Psoas muscle (tissue), 8 donors: Measurements from ENCODE around the gene LSM4. TPM values are rescaled to one million over a fixed set of nuclear protein-coding genes. Genes with fewer than 3 reads are reported as not detected.

ENCODE experiments used
- ATAC-seq, 4 donors: fragments of 200-7000 bp; cut with Tn5 transposase; one replicate each; pipeline ENCODE4 v1.9.1; 2020; ENCODE audit warnings: moderate library complexity in 3 of 4, mild to moderate bottlenecking in 2 of 4
- DNase-seq, 2 donors: peaks; one replicate each; pipeline ENCODE4 v3.0.0-alpha.2; 2020
- H3K27ac ChIP-seq: fragments of 200-600 bp; one replicate; pipeline ENCODE4 v1.8.0; 2022
- H3K27me3 ChIP-seq, 3 donors: fragments of 200-600 bp in 1 of 3; one replicate each; pipeline versions ENCODE4 v1.6.1 to v1.8.0; 2013 to 2022; ENCODE audit warnings: low read length in 2 of 3, mild to moderate bottlenecking in 2 of 3, moderate library complexity in 1 of 3; ENCODE audit not compliant: insufficient read depth in 3 of 3
- H3K36me3 ChIP-seq, 2 donors: fragments of 200-600 bp in 1 of 2; one replicate each; pipeline versions ENCODE4 v1.6.1 to v1.8.0; 2013 to 2022; ENCODE audit warnings: low read depth in 1 of 2, mild to moderate bottlenecking in 1 of 2, moderate library complexity in 1 of 2; ENCODE audit not compliant: insufficient read depth in 1 of 2
- H3K4me1 ChIP-seq: fragments of 200-600 bp; one replicate; pipeline ENCODE4 v1.8.0; 2022
- H3K4me3 ChIP-seq: fragments of 200-600 bp; one replicate; pipeline ENCODE4 v1.8.0; 2022; ENCODE audit warnings: mild to moderate bottlenecking
- H3K9me3 ChIP-seq: fragments of 200-600 bp; one replicate; pipeline ENCODE4 v1.8.0; 2022
- CTCF ChIP-seq: fragments of 200-600 bp; IDR thresholded peaks from one replicate; pipeline ENCODE4 v1.8.0; 2022; ENCODE audit warnings: antibody characterized with exemption
- WGBS, 3 donors: extraction: QIAGEN DNeasy Blood & Tissue Kit; methylation state at CpG; one replicate each; pipeline versions ENCODE4 v1.1.6 to v1.1.7; 2013; 5-methylcytosine and 5-hydroxymethylcytosine counted together
- intact Hi-C, 2 donors: fragments of 100-400 bp; cut with DNase I; formaldehyde crosslinking; loops; one replicate each; pipeline versions ENCODE4 v1.11.0 to v1.14.2; 2022
- polyA plus RNA-seq, 3 donors: library from polyadenylated mRNA; stranded (reverse); fragments of 200-250 nt; gene quantifications; one replicate each; pipeline ENCODE4 v1.2.3, GENCODE V29; 2013
- total RNA-seq, 4 donors: library from RNA; stranded (reverse); fragmentation: NEBNext Ultra II Directional in 2 of 4; extraction: Animal tissue kit (Norgen Biotek cat#: 25700) in 2 of 4; gene quantifications; one replicate each; pipeline versions ENCODE4 v1.2.1 to v1.2.4, GENCODE V29; 2021 to 2023
- donor health status: healthy with polysubstance abuse.
- donor health status: DM: no; HTN: no; CAD: no; lungs with moderate emphysema.
- donor health status: Bipolar disorder and iron deficiency.
- donor health status: healthy.
- donor health status: DM: yes; HTN: yes; CAD: no.
- donor health status: DM: no; HTN: no; CAD: no.
- donor health status: DM: no; HTN: no; CAD: no.
- donor health status: DM: yes; HTN: yes; CAD: no.

LSM4 gene
- total and polyA plus RNA-seq, 7 donors, result 87.9 to 215 (median 132) TPM

DNA sequence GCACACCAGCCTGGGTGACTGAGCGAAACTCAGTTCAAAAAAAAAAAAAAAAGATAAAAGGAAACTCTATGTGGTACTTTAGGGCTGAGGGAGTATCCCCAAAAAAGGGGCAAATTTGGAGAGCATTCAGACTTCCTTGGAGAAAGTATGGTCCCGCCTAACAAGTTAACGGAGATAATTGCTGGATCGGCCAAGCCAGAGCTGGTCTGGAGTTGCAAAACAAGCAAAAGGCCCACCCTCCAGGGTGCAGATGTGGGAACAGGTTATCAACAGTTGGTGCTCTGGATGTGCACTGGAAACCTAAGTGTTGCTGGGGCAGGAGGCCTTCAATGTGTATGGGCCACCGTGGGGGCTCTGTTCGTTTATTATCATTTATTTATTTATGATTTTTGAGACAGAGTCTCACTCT is 51.4 kb downstream of the LSM4 start:
- Histone ChIP-seq H3K4me3 (no peak overlapping the region), H3K9me3 (no peaks in the 10 kb centered on the region), H3K27me3 (no peaks in the 10 kb centered on the region), H3K27ac (no peak overlapping the region), H3K36me3 (peaks cover 0 to 9% of the 10 kb centered on the region in 2 donors), H3K4me1 (peaks cover 29% of the 10 kb centered on the region)
- ATAC-seq (no peak), DNase-seq (no peak)
- intact Hi-C loops, result no loop called here
- WGBS, 3 donors, result 52 to 72% (median 59%) methylated on average over 6 of the region's 6 CpGs
- TF ChIP-seq CTCF, result no peak

GRCh38 chr19:18270326-18270725 is 52.5 kb downstream of the LSM4 start:
- Histone ChIP-seq H3K27me3 (no peaks in the 10 kb centered on the region), H3K27ac (no peak overlapping the region), H3K9me3 (no peaks in the 10 kb centered on the region), H3K36me3 (peaks cover 0 to 9% of the 10 kb centered on the region in 2 donors), H3K4me1 (peaks cover 18% of the 10 kb centered on the region), H3K4me3 (no peak overlapping the region)
- intact Hi-C loops, result no loop called here
- WGBS, 3 donors, result 86 to 93% (median 86%) methylated on average over 9 of the region's 9 CpGs
- ATAC-seq, result no peak
- DNase-seq, result no peak
- TF ChIP-seq CTCF, result no peak

GRCh38 chr19:18269070-18269723 is 53.7 kb downstream of the LSM4 start:
- DNase-seq (no peak), ATAC-seq (no peak)
- intact Hi-C loops, result no loop called here
- WGBS, 3 donors, result 80 to 90% (median 85%) methylated on average over 2 of the region's 2 CpGs
- Histone ChIP-seq H3K36me3 (peaks cover 0 to 13% of the 10 kb centered on the region in 2 donors), H3K27me3 (no peaks in the 10 kb centered on the region), H3K4me3 (no peak overlapping the region), H3K27ac (no peak overlapping the region), H3K4me1 (peaks cover 7% of the 10 kb centered on the region), H3K9me3 (no peaks in the 10 kb centered on the region)
- TF ChIP-seq CTCF, result no peak

- 90 to 92% (median 90%) methylated on average over 42 of the region's 42 CpGs for WGBS, 3 donors
- intact Hi-C loops, result no loop called here
- H3K27ac ChIP-seq, result no peak overlapping the region
- no peak for DNase-seq
- no peaks in the 10 kb centered on the region for H3K27me3 ChIP-seq
- no peak for ATAC-seq
- TF ChIP-seq CTCF, result no peak
- H3K36me3 ChIP-seq, result peaks cover 0 to 13% of the 10 kb centered on the region in 2 donors
- H3K9me3 ChIP-seq, result no peaks in the 10 kb centered on the region
- no peak overlapping the region for H3K4me3 ChIP-seq
- no peaks in the 10 kb centered on the region for H3K4me1 ChIP-seq
Measured at GRCh38 chr19:18266771-18267686, 55.8 kb downstream of the LSM4 start.
